HUDEP-2 (cell line): ENCODE results near the gene FGF2.
"Not testable (repeated sequence)": the region's sequence is repeated elsewhere in the genome, so short reads cannot be mapped to it uniquely, and the experiment has no call there.

Source experiments
- DNase-seq, 76 experiments: peaks; one replicate each; lab custom pipeline; 2025; ENCODE audit not compliant: unreplicated experiment in 76 of 76; lab: John Stamatoyannopoulos, UW

FGF2 gene

DNA sequence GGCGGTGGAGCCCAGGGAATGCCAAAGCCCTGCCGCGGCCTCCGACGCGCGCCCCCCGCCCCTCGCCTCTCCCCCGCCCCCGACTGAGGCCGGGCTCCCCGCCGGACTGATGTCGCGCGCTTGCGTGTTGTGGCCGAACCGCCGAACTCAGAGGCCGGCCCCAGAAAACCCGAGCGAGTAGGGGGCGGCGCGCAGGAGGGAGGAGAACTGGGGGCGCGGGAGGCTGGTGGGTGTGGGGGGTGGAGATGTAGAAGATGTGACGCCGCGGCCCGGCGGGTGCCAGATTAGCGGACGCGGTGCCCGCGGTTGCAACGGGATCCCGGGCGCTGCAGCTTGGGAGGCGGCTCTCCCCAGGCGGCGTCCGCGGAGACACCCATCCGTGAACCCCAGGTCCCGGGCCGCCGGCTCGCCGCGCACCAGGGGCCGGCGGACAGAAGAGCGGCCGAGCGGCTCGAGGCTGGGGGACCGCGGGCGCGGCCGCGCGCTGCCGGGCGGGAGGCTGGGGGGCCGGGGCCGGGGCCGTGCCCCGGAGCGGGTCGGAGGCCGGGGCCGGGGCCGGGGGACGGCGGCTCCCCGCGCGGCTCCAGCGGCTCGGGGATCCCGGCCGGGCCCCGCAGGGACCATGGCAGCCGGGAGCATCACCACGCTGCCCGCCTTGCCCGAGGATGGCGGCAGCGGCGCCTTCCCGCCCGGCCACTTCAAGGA, at the start of gene FGF2:
Gene FGF2, plus strand, starts transcription at position 279 of the 705 bp plus-strand sequence. Its CDS starts 344 bp downstream, at position 623.
- no peak for DNase-seq

DNA sequence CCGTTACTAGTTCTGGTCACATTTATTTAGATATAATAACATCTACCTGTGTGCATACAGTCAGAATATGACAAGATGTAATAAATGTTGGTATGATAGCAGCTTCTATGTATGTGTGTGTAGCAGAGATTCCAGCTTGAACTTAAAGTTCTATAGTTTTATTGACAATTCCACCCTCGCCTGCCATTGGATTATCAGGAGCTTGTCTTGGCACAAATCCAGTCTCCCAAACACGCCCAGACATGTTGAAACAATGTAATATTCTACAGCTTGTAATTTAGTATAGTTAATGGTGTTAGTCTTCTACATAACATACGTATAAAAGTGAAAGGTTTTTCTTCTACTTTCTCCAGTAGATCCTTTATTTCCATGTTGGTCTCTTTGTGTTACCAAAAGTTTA, 49.7 kb upstream of the FGF2 start:
- no peak for DNase-seq

DNA sequence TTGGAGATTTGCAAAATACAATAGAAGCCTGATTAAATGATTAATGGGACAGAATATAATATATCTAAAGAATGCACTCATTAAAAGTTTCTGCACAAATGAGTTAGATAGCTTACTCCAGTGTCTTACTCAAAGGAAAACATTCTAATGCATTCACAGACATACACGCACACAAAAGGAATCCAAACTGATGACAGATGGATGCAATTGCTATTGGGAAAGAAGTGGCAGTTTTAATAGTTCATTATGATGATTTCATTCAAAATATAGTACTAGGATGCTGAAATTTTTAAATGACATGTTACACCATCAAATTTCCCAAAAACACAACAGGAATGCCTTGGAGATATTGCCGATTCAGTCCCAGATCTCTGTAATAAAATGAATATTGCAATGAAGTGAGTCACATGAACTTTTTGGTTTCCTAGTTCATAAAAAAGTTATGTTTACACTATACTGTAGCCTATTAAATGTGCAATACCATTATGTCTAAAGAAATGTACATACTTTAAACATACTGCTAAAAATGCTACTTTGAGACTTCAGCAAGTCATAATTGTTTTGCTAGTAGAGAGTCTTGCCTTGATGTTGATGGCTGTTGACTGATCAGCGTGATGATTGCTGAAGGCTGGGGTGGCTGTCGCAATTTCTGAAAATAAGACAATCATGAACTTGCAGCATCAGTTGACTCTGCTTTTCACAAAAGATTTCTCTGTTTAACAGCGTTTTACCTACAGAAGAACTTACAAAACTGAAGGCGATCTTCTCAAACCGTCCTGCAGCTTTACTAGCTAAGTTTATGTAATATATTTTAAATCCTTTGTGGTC, 48.6 kb upstream of the FGF2 start:
- no peak for DNase-seq

DNA sequence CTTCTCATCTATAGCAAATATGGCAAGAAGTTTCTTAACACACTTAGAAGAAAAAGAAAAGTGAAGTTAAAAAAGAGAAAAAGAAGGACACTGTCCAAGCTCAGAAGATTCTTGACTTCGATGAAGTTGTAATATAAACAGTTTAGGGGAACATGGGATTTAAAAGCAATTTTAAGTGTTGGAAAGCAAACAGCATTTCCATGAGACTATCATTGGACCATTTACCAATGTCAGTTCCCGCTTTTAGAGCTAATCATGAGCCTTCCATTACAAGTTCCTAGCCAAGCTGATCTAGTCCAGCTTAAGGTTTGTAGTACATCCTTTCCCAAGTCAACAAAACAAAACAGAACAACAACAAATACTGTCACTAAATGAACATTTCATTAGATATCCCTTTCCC, 45.1 kb upstream of the FGF2 start:
- DNase-seq = no peak

DNA sequence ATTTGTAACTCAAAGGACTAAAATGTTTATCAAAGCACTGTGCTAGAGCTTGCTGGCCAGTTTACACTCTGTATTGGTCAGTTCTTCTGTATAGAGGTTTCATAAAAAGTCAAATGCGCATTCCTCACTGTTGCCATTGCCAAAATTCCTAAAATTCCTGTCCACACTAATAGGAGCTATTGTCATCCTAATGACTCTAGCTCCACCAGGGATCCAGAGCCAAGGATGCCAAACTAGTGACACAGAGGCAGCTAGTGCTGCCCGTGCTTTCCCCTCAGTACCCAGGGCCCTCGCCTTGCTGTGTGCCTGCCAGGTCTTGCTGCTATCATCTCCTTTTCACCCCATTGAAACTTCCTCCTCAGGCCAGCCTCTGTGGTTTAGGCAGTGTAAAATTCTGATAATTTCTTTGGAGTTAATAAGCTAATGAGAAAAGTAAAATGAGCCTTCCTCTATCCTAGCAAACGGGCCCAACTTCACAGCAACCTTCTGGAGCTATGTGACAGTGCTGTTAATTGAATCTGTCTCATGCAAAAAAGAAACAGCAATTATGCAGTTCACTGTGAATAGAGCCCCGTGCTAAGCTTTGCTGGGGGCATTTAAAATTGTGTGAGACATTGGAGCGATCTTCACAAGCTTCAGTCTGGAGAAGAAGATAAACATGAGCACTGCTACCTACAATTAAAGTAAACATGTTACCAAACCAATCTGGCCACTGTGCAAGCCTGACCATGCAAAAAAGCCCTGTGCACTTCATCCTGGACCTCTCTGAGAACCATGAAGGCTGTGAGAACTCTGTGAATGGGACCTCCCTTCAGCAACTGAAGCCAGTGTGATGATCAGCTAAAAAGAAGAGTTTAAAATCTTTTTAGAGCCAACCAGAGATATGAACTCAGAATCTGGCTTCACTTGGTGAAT, 43.1 kb upstream of the FGF2 start:
- DNase-seq = peak in 1 of 76 experiments; percentile 16

GRCh38 chr4:122784261-122784660, 42.4 kb upstream of the FGF2 start:
- DNase-seq = no peak

- no peak for DNase-seq
Observed at GRCh38 chr4:122785099-122785498, 41.5 kb upstream of the FGF2 start.

GRCh38 chr4:122786296-122786695, 40.3 kb upstream of the FGF2 start:
- DNase-seq = not testable (repeated sequence)

- DNase-seq = not testable (repeated sequence)
Observed at GRCh38 chr4:122786920-122787319, 39.7 kb upstream of the FGF2 start.

DNA sequence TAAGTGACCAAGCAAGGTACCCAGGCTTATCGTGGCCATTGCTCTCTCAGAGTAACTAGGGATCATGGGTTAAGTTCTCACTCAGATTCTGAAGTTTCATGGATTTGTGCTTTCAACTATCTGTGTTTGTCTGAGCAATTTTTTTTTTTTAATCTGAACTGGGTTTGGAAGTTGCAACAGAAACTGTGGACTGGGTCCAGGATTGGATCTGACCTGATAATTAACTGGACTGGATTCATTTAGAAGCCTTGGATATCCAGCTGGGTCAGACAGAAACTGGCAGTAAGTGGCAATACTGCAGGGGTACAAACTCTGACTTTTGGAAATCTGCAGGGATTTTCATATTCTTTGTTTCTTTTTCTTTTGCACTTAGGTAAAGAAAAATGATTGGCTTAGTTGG, 38.7 kb upstream of the FGF2 start:
- no peak for DNase-seq

- no peak for DNase-seq
Observed at GRCh38 chr4:122788935-122789334, 37.7 kb upstream of the FGF2 start.

- no peak for DNase-seq
Observed at GRCh38 chr4:122793811-122794210, 32.8 kb upstream of the FGF2 start.

DNA sequence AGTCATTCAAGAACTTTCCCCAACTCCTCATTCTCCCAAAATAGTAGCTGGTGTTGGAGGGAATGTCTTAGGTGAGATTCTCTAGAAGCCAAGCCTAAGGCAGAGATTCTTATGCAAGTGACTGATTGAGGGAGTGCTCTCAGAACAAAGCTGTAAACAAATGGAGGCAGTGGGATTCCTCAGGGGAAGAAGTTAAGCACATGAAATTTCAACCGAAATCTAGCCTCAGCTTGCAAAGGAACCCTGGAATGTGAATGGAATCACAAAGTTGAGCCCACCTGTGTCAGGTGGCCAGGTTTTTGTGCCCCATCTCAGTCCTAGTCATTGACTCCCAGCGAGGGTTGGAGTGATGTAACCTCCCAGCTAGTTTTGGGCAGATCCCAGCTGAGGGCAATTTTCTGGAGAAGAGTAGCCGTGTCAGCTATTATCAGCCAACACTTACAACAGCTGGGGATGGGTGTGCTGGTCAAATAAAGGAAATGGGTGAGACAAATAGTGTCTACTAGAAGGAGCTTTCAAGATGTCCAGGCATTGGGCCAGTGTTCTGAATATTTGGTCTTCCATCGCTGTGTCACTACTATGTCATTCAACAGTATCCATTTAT, 29.7 kb upstream of the FGF2 start:
- DNase-seq = peak in 1 of 76 experiments; percentile 11

- DNase-seq = no peak
Observed at GRCh38 chr4:122797405-122798094, 29.1 kb upstream of the FGF2 start.

DNA sequence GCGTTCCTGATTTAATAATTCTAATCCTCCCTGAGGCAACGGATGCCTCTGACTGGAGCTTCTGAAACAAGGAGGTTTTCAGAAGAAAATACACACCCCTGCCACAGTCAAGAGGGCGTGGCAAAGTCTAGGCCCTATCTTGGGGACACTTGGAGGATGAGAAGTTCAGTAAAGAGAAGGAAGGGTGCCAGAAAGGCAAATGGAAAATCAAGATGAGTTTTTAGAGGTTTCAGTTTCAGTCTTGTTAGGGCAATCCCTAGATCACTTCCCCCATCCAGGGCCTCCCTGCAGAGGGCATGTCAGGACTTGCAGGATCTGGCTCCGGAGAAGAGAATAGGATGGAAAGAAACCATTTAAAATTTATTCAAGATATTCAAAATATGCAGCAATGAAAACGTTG, 28.5 kb upstream of the FGF2 start:
- DNase-seq = peak in 61 of 76 experiments; percentile 1 to 79 (median 32)

DNA sequence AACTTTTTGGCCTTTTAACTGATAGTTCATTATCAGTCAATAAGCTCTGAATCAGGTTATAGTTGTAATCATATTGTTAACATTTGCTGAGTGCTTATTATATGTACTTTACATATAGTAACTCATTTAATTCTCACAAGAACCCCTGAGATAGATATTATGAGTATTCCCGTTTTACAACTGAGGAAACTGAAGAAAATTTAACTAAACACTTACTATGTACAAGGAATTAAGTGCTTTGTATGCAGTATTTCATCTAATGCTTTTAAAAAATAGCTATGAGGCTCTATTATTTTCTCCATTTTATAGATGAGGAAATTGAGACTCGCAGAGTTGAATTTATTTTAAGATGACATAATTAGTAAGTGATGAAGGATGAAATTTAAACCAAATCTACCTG, 27.7 kb upstream of the FGF2 start:
- no peak for DNase-seq

DNA sequence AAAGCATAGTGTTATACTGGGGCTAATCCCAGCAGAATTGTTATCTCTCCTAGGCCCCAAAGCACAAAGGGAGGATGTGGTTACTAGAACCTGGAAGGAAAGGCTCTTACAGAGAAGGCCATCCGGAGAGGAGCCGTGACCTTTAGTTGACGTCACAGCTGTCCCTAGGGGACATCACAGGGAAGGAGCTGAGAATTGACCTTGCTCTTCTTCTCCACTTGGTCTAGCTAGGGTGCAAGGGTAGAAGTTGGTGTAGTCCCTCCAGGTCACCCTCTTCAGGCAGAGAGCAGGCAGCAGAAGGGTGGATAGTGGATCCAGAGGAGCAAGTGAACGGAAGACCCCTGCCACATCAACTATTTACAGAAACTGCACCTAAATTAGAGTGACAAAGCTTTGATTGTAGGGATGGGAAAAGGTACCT, 22.8 kb upstream of the FGF2 start:
- DNase-seq = no peak

DNA sequence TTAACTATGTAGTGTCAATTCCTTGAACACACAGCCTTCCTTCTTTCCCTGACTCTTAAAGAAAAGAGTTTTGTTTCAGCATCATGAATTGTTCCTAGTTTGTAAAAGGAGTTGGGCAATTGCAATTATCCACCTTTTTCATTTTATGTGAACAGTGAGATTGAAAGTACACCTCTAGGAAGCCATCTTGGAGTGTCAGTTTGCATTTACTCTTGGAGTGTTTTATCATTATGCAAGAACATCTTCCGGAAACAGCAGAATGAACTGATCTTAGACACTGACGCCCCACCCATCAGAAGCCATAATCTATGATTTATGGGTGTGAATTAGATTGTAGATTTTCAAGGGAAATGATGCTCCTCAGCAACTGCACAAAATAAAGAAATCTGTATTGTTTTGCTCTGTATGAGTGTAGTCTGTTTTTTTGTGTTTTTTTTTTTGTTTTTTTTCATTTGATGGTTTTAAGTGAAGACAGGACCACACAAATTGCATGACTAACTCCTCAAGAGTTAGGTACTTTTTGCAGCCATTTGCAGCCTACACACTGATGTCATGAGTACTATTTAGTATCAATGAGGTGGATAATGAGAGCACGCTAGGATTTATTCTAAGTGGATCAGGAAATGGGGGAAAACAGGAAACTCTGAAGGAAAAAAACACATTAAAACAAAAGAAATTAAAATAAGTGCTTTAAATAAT, 19.5 kb upstream of the FGF2 start:
- DNase-seq = no peak

GRCh38 chr4:122810669-122811068, 16.0 kb upstream of the FGF2 start:
- no peak for DNase-seq
